Measurements from ENCODE around the gene SSU72. TPM values are rescaled to one million over a fixed set of nuclear protein-coding genes. Genes with fewer than 3 reads are reported as not detected.

Gene SSU72
- total RNA-seq, 1 experiment from 2014 or later, result 217 TPM

GRCh38 chr1:1605724-1606123 is 31.1 kb upstream of the SSU72 start:
- Histone ChIP-seq H3K4me3 (ENCODE audit: low read depth in 2 of 2, low read length in 2 of 2) (no peak overlapping the region), H3K27me3 (ENCODE audit: control insufficient read depth, insufficient read depth, low read length) (no peaks in the 10 kb centered on the region), H3K36me3 (ENCODE audit: control insufficient read depth, insufficient read depth, low read length) (no peaks in the 10 kb centered on the region), H3K27ac (ENCODE audit: low read length) (no peak overlapping the region), H3K4me1 (ENCODE audit: control insufficient read depth, insufficient read depth, low read length) (peaks cover 2% of the 10 kb centered on the region; the same call in 1 of the 2 replicates), H3K9me3 (ENCODE audit: control insufficient read depth, insufficient read depth, low read depth, low read length) (no peaks in the 10 kb centered on the region)
- POLR2A ChIA-PET, result no interaction called here
- in situ Hi-C loops (cut with HindIII; ENCODE audit: low pct_unique_long_range_greater_than_20kb, low sequenced_read_pairs) (no loop called here), intact Hi-C loops (cut with micrococcal nuclease; ENCODE audit: unreplicated experiment) (no loop called here)
- ATAC-seq (no peak), DNase-seq (ENCODE audit: low read depth, low spot score) (no peak)
- no peak for TF ChIP-seq REST (IDR thresholded peaks at IDR 0.05; ENCODE audit: insufficient read depth in 1 of 2, low read depth in 2 of 2, low read length in 1 of 2)
- no peak for TF ChIP-seq SIN3A (IDR thresholded peaks at IDR 0.05; ENCODE audit: borderline replicate concordance, insufficient read depth, low read depth, low read length)
- TF ChIP-seq POLR2AphosphoS5 (IDR thresholded peaks at IDR 0.05; ENCODE audit: low read depth, low read length), result no peak
- no peak for TF ChIP-seq CTCF (IDR thresholded peaks at IDR 0.05)
- no peak for TF ChIP-seq TCF7L2 (IDR thresholded peaks at IDR 0.05; ENCODE audit: low read depth, low read length)
- CTCF ChIA-PET, result no interaction called here
- BruUV-seq (replicated peaks), result no TSS peak

- intact Hi-C loops (cut with micrococcal nuclease; ENCODE audit: unreplicated experiment) (no loop called here), in situ Hi-C loops (cut with HindIII; ENCODE audit: low pct_unique_long_range_greater_than_20kb, low sequenced_read_pairs) (no loop called here)
- Histone ChIP-seq H3K4me1 (ENCODE audit: control insufficient read depth, insufficient read depth, low read length) (peaks cover 3% of the 10 kb centered on the region; the same call in 1 of the 2 replicates), H3K4me3 (ENCODE audit: low read depth in 2 of 2, low read length in 2 of 2) (no peak overlapping the region), H3K9me3 (ENCODE audit: control insufficient read depth, insufficient read depth, low read depth, low read length) (no peaks in the 10 kb centered on the region), H3K27me3 (ENCODE audit: control insufficient read depth, insufficient read depth, low read length) (no peaks in the 10 kb centered on the region), H3K36me3 (ENCODE audit: control insufficient read depth, insufficient read depth, low read length) (no peaks in the 10 kb centered on the region), H3K27ac (ENCODE audit: low read length) (no peak overlapping the region)
- DNase-seq (ENCODE audit: low read depth, low spot score), result no peak
- peak; percentile 17; the same call in 1 of the 2 replicates for ATAC-seq
- no TSS peak for BruUV-seq (replicated peaks)
- POLR2A ChIA-PET, result no interaction called here
- TF ChIP-seq SIN3A (IDR thresholded peaks at IDR 0.05; ENCODE audit: borderline replicate concordance, insufficient read depth, low read depth, low read length), result no peak
- TF ChIP-seq REST (IDR thresholded peaks at IDR 0.05; ENCODE audit: insufficient read depth in 1 of 2, low read depth in 2 of 2, low read length in 1 of 2), result no peak
- no peak for TF ChIP-seq POLR2AphosphoS5 (IDR thresholded peaks at IDR 0.05; ENCODE audit: low read depth, low read length)
- TF ChIP-seq CTCF (IDR thresholded peaks at IDR 0.05), result no peak
- TF ChIP-seq TCF7L2 (IDR thresholded peaks at IDR 0.05; ENCODE audit: low read depth, low read length), result no peak
- CTCF ChIA-PET, result no interaction called here
Measured at GRCh38 chr1:1605034-1605591, 30.4 kb upstream of the SSU72 start.

All from Panc1 (cell line).